Measurements from ENCODE around the gene LRFN2. TPM values are rescaled to one million over a fixed set of nuclear protein-coding genes. Genes with fewer than 3 reads are reported as not detected.
A peak's percentile ranks its signal among the peaks of the same experiment; 100 is the strongest.

The LRFN2 gene
- total RNA-seq, 1 donor from 2014 or later, result 0.32 TPM

DNA sequence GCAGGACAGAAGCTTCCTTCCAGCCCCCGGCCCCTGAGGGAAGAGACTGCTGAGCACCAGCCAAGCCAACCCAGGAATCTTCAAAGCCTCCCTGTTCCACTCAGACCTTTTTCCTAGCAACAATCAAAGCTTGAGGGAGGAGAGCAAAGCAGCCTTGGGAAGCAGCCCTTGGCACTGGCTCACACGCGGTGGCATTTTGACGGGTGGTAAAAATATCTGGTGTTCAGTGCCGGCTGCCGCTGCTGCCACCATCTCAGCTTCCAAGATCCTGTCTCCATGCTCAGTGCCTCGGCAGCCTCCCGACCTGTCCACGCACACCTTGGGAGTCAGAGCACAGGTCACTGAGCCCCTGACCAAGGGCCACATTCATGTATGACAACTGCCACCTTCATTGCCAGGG, 170.1 kb downstream of the LRFN2 start:
- Mint-ChIP-seq H3K36me3 (ENCODE audit: low read depth, unreplicated experiment) (no peaks in the 10 kb centered on the region), H3K27ac (ENCODE audit: unreplicated experiment) (no peak overlapping the region), H3K27me3 (ENCODE audit: low read depth, unreplicated experiment) (peaks cover 27% of the 10 kb centered on the region), H3K4me1 (ENCODE audit: low read depth, unreplicated experiment) (peaks cover 9% of the 10 kb centered on the region), H3K9me3 (ENCODE audit: unreplicated experiment) (no peaks in the 10 kb centered on the region), H3K4me3 (ENCODE audit: unreplicated experiment) (no peak overlapping the region)
- Histone ChIP-seq H3K27me3 (ENCODE audit: insufficient read depth, low read length) (no peaks in the 10 kb centered on the region), H3K79me2 (ENCODE audit: insufficient read depth, low read length) (no peaks in the 10 kb centered on the region), H3K4me3 (ENCODE audit: insufficient read depth, low read depth, low read length) (no peak overlapping the region), H3K27ac (ENCODE audit: low read depth, low read length) (no peak overlapping the region), H3K36me3 (ENCODE audit: insufficient read depth, low read length) (no peaks in the 10 kb centered on the region), H4K20me1 (ENCODE audit: insufficient read depth, low read length) (no peaks in the 10 kb centered on the region), H2AFZ (ENCODE audit: low read depth, low read length) (no peak overlapping the region), H3K4me1 (ENCODE audit: insufficient read depth, low read length) (no peaks in the 10 kb centered on the region), H3K9me3 (ENCODE audit: insufficient read depth, low read depth, low read length) (no peaks in the 10 kb centered on the region), H3K9ac (ENCODE audit: low read length) (no peak overlapping the region), H3K4me2 (ENCODE audit: low read length) (no peak overlapping the region)
- DNase-seq (ENCODE audit: low read depth) (no peak), FAIRE-seq (no peak)
- TF ChIP-seq, protein P1, sequence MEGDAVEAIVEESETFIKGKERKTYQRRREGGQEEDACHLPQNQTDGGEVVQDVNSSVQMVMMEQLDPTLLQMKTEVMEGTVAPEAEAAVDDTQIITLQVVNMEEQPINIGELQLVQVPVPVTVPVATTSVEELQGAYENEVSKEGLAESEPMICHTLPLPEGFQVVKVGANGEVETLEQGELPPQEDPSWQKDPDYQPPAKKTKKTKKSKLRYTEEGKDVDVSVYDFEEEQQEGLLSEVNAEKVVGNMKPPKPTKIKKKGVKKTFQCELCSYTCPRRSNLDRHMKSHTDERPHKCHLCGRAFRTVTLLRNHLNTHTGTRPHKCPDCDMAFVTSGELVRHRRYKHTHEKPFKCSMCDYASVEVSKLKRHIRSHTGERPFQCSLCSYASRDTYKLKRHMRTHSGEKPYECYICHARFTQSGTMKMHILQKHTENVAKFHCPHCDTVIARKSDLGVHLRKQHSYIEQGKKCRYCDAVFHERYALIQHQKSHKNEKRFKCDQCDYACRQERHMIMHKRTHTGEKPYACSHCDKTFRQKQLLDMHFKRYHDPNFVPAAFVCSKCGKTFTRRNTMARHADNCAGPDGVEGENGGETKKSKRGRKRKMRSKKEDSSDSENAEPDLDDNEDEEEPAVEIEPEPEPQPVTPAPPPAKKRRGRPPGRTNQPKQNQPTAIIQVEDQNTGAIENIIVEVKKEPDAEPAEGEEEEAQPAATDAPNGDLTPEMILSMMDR (IDR thresholded peaks at IDR 0.05; ENCODE audit: insufficient read depth, low read depth, low read length), result no peak

- peaks cover 2% of the 10 kb centered on the region for H3K36me3 Mint-ChIP-seq (ENCODE audit: low read depth, unreplicated experiment)
- H3K27me3 ChIP-seq (ENCODE audit: insufficient read depth, low read length), result no peaks in the 10 kb centered on the region
- H2AFZ ChIP-seq (ENCODE audit: low read depth, low read length), result no peak overlapping the region
- peaks cover 19% of the 10 kb centered on the region for H3K27me3 Mint-ChIP-seq (ENCODE audit: low read depth, unreplicated experiment)
- no peak overlapping the region for H3K4me3 Mint-ChIP-seq (ENCODE audit: unreplicated experiment)
- no peak for DNase-seq (ENCODE audit: low read depth)
- H3K4me2 ChIP-seq (ENCODE audit: low read length), result no peak overlapping the region
- no peak overlapping the region for H3K27ac Mint-ChIP-seq (ENCODE audit: unreplicated experiment)
- FAIRE-seq, result no peak
- H3K4me1 ChIP-seq (ENCODE audit: insufficient read depth, low read length), result peaks cover 3% of the 10 kb centered on the region
- no peaks in the 10 kb centered on the region for H3K9me3 Mint-ChIP-seq (ENCODE audit: unreplicated experiment)
- H4K20me1 ChIP-seq (ENCODE audit: insufficient read depth, low read length), result no peaks in the 10 kb centered on the region
- no peaks in the 10 kb centered on the region for H3K9me3 ChIP-seq (ENCODE audit: insufficient read depth, low read depth, low read length)
- TF ChIP-seq, protein P1 (IDR thresholded peaks at IDR 0.05; ENCODE audit: insufficient read depth, low read depth, low read length), result no peak
- no peak for TF ChIP-seq EZH2 (IDR thresholded peaks at IDR 0.05; ENCODE audit: insufficient read depth, low read length)
- no peaks in the 10 kb centered on the region for H3K36me3 ChIP-seq (ENCODE audit: insufficient read depth, low read length)
- no peak overlapping the region for H3K4me3 ChIP-seq (ENCODE audit: insufficient read depth, low read depth, low read length)
- no peaks in the 10 kb centered on the region for H3K79me2 ChIP-seq (ENCODE audit: insufficient read depth, low read length)
- H3K27ac ChIP-seq (ENCODE audit: low read depth, low read length), result no peak overlapping the region
- H3K4me1 Mint-ChIP-seq (ENCODE audit: low read depth, unreplicated experiment), result peaks cover 16% of the 10 kb centered on the region
- H3K9ac ChIP-seq (ENCODE audit: low read length), result no peak overlapping the region
These were observed 172.5 kb downstream of the LRFN2 start for GRCh38 chr6:40414617-40415016.

- DNase-seq (ENCODE audit: low read depth), result no peak
- no peak overlapping the region for H2AFZ ChIP-seq (ENCODE audit: low read depth, low read length)
- peaks cover 7% of the 10 kb centered on the region for H3K4me1 ChIP-seq (ENCODE audit: insufficient read depth, low read length)
- Mint-ChIP-seq H3K4me1 (ENCODE audit: low read depth, unreplicated experiment) (peaks cover 19% of the 10 kb centered on the region), H3K36me3 (ENCODE audit: low read depth, unreplicated experiment) (peaks cover 2% of the 10 kb centered on the region), H3K27ac (ENCODE audit: unreplicated experiment) (peak overlapping the region; percentile 48), H3K9me3 (ENCODE audit: unreplicated experiment) (no peaks in the 10 kb centered on the region), H3K27me3 (ENCODE audit: low read depth, unreplicated experiment) (peaks cover 19% of the 10 kb centered on the region), H3K4me3 (ENCODE audit: unreplicated experiment) (no peak overlapping the region)
- no peak overlapping the region for H3K27ac ChIP-seq (ENCODE audit: low read depth, low read length)
- H4K20me1 ChIP-seq (ENCODE audit: insufficient read depth, low read length), result no peaks in the 10 kb centered on the region
- FAIRE-seq, result no peak
- no peak overlapping the region for H3K4me3 ChIP-seq (ENCODE audit: insufficient read depth, low read depth, low read length)
- H3K9me3 ChIP-seq (ENCODE audit: insufficient read depth, low read depth, low read length), result no peaks in the 10 kb centered on the region
- H3K27me3 ChIP-seq (ENCODE audit: insufficient read depth, low read length), result no peaks in the 10 kb centered on the region
- no peak for TF ChIP-seq EZH2 (IDR thresholded peaks at IDR 0.05; ENCODE audit: insufficient read depth, low read length)
- TF ChIP-seq, protein P1 (IDR thresholded peaks at IDR 0.05; ENCODE audit: insufficient read depth, low read depth, low read length), result no peak
- H3K79me2 ChIP-seq (ENCODE audit: insufficient read depth, low read length), result no peaks in the 10 kb centered on the region
- no peaks in the 10 kb centered on the region for H3K36me3 ChIP-seq (ENCODE audit: insufficient read depth, low read length)
- H3K4me2 ChIP-seq (ENCODE audit: low read length), result no peak overlapping the region
- H3K9ac ChIP-seq (ENCODE audit: low read length), result no peak overlapping the region
These were observed 173.9 kb downstream of the LRFN2 start for GRCh38 chr6:40413239-40413638.

Measured in astrocyte (in vitro differentiated cells and primary cell).